ENCODE data around the gene GNAO1. TPM values are rescaled to one million over a fixed set of nuclear protein-coding genes. Genes with fewer than 3 reads are reported as not detected.

GNAO1 gene
- total RNA-seq, 1 donor from 2014 or later, result not detected

GRCh38 chr16:56344518-56345405 is 153.5 kb downstream of the GNAO1 start:
- DNase-seq (ENCODE audit: extremely low read depth, low read depth, low spot score), result no peak

DNA sequence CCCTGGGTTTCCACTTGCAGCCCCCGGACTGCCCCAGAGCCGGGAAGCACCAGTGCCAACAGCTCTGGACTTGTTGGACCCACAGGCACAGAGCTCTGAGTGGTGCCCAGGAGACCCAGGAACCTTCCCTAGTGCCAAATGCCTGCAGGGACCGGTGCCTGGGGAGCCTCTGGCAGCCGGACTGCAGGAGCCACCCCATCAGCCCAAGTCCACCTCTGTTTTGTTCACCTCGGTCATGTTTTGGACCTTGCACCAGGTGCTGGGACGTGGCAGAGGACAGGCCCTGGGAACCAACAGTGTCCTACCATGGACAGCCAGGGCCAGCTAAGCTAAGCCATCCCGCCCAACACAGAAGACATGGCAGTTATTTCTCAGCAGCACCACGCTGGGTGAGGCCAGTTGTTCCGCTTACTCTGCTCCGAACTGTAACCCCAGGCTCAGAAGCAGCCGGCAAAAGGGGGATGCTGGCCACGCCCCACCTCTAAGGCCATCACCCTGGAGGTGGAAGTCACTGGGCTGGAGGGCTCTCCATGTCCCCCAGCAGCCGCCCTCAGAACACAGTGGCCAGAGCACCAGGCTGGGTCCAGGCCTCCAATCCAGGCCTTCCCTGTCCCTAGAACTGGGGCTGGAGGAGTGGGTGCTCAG is 154.2 kb downstream of the GNAO1 start:
- DNase-seq (ENCODE audit: extremely low read depth, low read depth, low spot score), result no peak

- no peak for DNase-seq (ENCODE audit: extremely low read depth, low read depth, low spot score)
Observed at GRCh38 chr16:56346131-56346890, 155.0 kb downstream of the GNAO1 start.

DNA sequence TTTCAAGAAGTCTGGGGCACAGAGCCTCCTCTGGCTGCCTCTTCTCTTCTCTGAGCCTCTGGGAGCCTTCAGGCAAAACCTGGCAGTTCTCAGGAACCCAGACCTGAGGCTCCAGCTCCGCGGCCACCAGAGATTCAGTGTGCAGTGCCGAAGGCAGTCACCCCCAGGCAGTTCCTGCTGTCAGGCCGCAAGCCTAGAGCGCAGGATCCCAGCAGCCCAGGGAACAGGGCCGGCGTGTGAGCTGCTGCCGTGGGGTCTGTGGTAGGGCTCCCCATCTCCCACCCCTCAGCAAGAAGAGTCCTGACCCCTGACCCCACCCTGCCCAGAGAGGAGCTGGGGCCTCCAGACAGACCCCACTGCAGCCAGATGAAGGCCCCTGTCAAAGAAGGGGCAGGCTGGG is 155.9 kb downstream of the GNAO1 start:
- DNase-seq (ENCODE audit: extremely low read depth, low read depth, low spot score), result no peak

GRCh38 chr16:56347670-56348069 is 156.4 kb downstream of the GNAO1 start:
- no peak for DNase-seq (ENCODE audit: extremely low read depth, low read depth, low spot score)

DNA sequence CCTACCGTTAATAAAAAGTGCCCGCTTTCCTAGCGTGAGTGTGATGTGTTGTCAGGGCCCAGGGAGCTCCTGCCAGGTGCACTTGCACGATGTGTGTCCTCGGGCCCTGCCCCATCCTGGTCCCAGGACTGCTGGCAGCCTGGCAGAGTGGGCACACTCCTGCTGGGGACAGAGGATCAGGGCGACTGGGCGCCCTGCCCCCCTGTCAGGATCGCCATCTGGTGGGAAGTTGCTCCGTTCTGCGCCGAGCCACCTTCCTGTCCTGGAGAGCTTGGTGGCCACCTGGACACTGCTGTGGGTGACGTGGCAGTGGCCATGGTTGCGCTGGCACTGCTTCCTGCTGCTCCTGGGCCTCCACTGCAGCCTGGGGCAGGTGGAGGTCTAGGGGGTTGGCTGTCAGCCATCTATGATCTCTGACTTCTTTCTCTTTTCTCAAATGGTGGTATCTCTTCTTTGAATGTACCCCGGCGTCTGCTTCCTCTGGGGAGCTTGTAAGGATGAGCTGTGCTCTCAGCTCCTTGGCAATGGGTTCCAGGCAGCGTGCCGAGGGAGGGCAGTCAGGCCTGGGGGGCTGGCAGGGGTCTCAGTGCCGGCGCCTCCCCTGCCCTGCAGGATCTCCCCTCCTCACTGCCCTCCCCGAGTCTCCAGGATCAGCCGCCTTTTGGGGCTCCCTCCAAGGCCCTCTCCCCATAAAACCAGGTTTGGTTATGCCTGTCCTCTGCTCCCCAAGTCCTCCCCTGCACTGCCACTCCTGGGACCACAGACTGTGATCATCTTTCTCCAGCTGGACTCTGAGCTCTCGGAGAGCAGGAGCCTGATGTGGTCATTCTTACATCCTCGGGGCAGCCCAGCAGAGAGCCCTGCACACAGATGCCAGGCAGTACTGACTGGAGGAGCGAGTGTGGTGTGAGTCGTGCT is 157.1 kb downstream of the GNAO1 start:
- no peak for DNase-seq (ENCODE audit: extremely low read depth, low read depth, low spot score)

DNA sequence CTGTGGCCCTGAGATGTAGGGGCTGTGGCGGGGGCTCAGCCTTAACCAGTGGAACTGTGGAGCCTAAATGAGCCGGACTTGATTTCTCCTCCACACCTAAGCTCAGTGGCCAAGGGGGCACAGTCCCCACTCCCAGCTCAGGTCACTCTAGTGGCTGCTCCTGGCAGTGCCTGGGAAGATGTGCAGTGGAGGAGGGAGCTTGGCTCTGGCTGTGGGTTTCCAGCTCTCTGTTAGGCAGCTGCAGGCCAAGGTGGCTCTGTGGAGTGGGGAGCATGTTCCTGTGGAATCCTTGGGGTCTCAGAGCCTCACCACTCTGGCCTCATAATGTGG is 157.8 kb downstream of the GNAO1 start:
- DNase-seq (ENCODE audit: extremely low read depth, low read depth, low spot score), result no peak

- no peak for DNase-seq (ENCODE audit: extremely low read depth, low read depth, low spot score)
Observed at GRCh38 chr16:56349711-56350161, 158.4 kb downstream of the GNAO1 start.

DNA sequence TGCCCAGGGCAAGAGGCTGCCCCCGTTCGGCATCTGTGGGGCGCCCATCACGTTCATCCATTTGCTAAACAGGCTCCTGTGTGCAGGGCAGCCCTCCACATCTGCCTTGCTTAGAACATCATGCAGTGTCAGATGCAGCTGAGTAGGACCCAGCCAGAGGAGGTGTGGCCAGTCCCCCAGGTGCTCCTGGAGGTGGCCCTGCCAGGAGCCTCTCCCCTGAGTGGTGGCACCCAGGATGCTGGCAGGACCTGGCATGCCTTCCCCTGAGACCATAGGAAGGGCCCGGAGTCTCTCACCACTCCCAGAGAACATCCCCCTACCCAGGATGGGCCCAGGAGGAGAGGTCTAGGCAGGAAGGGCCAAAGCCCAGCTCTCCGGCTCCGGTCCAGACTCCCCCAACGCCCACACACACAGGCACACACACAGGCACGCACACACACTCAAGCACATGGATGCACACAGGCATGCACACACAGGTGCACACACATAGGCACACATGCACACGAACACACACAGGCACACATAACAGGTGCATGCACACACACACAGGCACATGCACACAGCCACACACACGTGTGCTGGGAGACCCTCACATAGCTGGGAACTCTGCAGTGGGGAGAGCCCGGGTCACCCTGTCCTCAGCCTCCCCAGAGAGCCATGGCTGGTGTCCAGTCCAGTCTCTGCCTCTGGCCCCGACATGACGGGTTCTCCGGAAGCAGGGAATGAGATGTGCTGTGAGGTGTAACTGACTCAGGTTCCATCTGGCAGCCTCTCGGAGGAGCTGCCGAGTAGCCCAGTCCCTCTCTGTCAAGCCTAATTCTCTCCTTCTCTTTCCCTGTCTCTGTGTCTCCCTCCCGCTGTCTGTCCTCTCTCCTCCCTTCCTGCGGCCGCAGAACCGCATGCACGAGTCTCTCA is 159.5 kb downstream of the GNAO1 start:
- no peak for DNase-seq (ENCODE audit: extremely low read depth, low read depth, low spot score)

GRCh38 chr16:56351481-56351880 is 160.2 kb downstream of the GNAO1 start:
- DNase-seq (ENCODE audit: extremely low read depth, low read depth, low spot score), result no peak

GRCh38 chr16:56352351-56353053 is 161.2 kb downstream of the GNAO1 start:
- no peak for DNase-seq (ENCODE audit: extremely low read depth, low read depth, low spot score)

GRCh38 chr16:56353054-56353921 is 162.0 kb downstream of the GNAO1 start:
- DNase-seq (ENCODE audit: extremely low read depth, low read depth, low spot score), result no peak

DNA sequence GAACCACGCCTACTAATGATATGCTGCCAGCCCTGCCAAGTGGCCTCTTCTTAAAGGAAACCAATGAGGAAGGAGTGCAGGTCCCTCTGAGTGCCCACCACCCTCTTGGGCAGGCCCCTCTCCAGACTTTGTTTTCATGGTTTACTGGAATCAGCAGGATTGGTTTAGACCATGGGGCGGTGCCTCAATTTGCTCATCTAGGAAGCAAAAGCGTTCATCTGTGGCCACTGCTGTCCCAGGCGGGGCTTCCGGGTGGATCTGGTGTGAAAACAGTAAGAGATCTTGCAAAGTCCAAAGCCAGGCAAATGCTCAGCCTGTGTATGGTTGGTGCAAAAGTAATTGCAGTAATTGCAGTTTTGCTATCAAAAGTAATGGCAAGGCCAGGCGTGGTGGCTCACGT is 162.7 kb downstream of the GNAO1 start:
- DNase-seq (ENCODE audit: extremely low read depth, low read depth, low spot score), result no peak

DNA sequence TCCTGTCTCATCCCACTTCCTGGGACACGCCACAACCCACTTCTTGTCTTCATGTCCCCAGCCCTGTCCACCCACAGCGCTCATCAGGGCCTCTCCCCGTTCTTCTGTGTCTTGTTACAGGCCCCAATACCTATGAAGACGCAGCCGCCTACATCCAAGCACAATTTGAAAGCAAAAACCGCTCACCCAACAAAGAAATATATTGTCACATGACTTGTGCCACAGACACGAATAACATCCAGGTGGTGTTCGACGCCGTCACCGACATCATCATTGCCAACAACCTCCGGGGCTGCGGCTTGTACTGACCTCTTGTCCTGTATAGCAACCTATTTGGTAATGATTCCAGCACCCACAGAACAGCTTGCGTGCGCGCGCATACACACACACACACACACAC is 163.5 kb downstream of the GNAO1 start:
- DNase-seq (ENCODE audit: extremely low read depth, low read depth, low spot score), result no peak

DNA sequence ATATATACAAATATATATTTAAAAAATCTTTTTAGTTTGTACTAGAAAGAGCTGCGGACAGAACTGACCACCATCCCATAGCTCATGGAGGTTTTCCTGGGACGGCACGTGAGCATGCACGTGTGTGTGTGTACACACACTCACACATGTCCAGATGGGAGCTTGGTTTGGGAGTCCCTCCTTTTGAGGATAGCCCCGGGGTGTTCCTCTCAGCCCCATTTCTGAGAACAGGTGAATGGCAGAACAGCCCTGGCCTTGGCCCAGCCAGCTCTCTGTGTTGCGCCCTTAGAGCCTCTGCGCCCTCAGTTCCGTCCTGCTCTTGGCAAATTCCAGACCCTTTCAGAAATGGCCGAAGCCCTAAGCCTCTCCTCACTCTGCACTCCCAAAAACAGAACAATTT is 163.9 kb downstream of the GNAO1 start:
- no peak for DNase-seq (ENCODE audit: extremely low read depth, low read depth, low spot score)

DNA sequence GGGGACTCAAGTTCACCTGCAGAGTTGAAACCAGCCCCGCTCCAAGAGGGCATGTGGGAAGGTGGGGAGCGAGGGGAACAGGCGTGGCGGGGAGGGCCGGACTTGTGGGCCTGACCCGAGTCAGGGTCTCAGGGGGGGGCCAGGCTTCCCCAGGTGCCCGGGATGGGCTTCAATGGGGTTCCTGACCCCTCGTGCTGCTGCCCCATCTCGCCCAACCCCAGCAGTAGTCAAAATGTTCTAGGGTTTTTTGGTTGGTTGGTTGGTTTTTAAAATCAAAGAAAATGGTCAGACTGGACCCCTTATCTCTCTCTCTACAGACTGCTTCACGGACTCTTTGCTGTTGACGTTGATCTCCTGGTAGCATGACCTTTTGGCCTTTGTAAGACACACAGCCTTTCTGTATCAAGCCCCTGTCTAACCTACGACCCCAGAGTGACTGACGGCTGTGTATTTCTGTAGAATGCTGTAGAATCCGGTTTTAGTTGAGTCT is 164.5 kb downstream of the GNAO1 start:
- DNase-seq (ENCODE audit: extremely low read depth, low read depth, low spot score), result no peak

All from glomerular endothelial cell (primary cell).